VCaP (cell line): ENCODE data around the gene TCTN1.

Experiments used
- H3K27ac ChIP-seq: fragments of 450-650 bp; 2 replicates; pipeline ENCODE4 v1.5.1; 2017
- CTCF ChIP-seq: fragments of 450-650 bp; conservative IDR thresholded peaks from 2 replicates; pipeline ENCODE4 v1.5.1; 2017; ENCODE audit warnings: mild to moderate bottlenecking, moderate library complexity

TCTN1 gene

GRCh38 chr12:110615171-110615570, 1.2 kb downstream of the TCTN1 start:
- no peak for TF ChIP-seq CTCF
- no peak overlapping the region for H3K27ac ChIP-seq

- no peak for TF ChIP-seq CTCF
Measured at GRCh38 chr12:110616471-110617115, 2.7 kb downstream of the TCTN1 start.

GRCh38 chr12:110619534-110619953, 5.6 kb downstream of the TCTN1 start:
- H3K27ac ChIP-seq, result no peak overlapping the region
- no peak for TF ChIP-seq CTCF

More at GRCh38 chr12:110616471-110617115, 2.7 kb downstream of the TCTN1 start:
- H3K27ac ChIP-seq, result no peak overlapping the region

- no peak for TF ChIP-seq CTCF
- H3K27ac ChIP-seq, result no peak overlapping the region
Measured at GRCh38 chr12:110622582-110622981, 8.7 kb downstream of the TCTN1 start.

- TF ChIP-seq CTCF, result no peak
- no peak overlapping the region for H3K27ac ChIP-seq
Measured at GRCh38 chr12:110627500-110628195, 13.7 kb downstream of the TCTN1 start.

GRCh38 chr12:110635055-110635454, 21.1 kb downstream of the TCTN1 start:
- no peak for TF ChIP-seq CTCF
- H3K27ac ChIP-seq, result no peak overlapping the region

- no peak for TF ChIP-seq CTCF
- H3K27ac ChIP-seq, result no peak overlapping the region
Measured at GRCh38 chr12:110636516-110636915, 22.6 kb downstream of the TCTN1 start.
